HCT116 (cell line): Measurements from ENCODE around the gene CAPN13. TPM values are rescaled to one million over a fixed set of nuclear protein-coding genes. Genes with fewer than 3 reads are reported as not detected.

Source experiments
- ATAC-seq: fragments of 200-7000 bp; cut with Tn5 transposase; 2 replicates; pipeline ENCODE4 v1.9.1; 2020; ENCODE audit warnings: mild to moderate bottlenecking, moderate library complexity
- BruUV-seq: library from RNA; stranded (reverse); fragments of 400-500 nt; replicated peaks from 2 replicates; lab custom pipeline; 2021; lab: Mats Ljungman, UMichigan
- CTCF ChIA-PET: fragments of 300-600 bp; sonication (Branson Sonifier 250); formaldehyde crosslinking; loops from one replicate; lab custom pipeline; 2021; ENCODE audit warnings: antibody characterized with exemption; lab: Charles Lee
- POLR2A ChIA-PET: fragments of 300-600, 350-600 bp; sonication (Branson Sonifier 250); formaldehyde crosslinking; loops from one replicate; lab custom pipeline; 2021; ENCODE audit warnings: antibody characterized with exemption; lab: Charles Lee
- RAD21 ChIA-PET, 2 experiments: fragments of 300-600 bp; sonication (Branson Sonifier 250); formaldehyde crosslinking; loops; one replicate each; lab custom pipeline; 2023; ENCODE audit warnings: low total read pairs in 2 of 2; ENCODE audit not compliant: uncharacterized antibody in 2 of 2, unreplicated experiment in 2 of 2, low non-redundant PET in 1 of 2; lab: Charles Lee
- DNase-seq: peaks from one replicate; pipeline ENCODE4 v3.0.0-alpha.2; 2010; ENCODE audit warnings: low read depth, low spot score
- H2AFZ ChIP-seq: fragments of 200-600 bp; shearing (Covaris generic), sonication (generic); 2 replicates; pipeline ENCODE4 v1.6.1; 2017; ENCODE audit warnings: low read depth, mixed run types, mixed read lengths, antibody characterized with exemption, low read length; ENCODE audit not compliant: poor library complexity, severe bottlenecking
- H3K27ac ChIP-seq: 2 replicates; pipeline ENCODE4 v1.5.1; 2012; ENCODE audit warnings: low read depth, low read length
- H3K27me3 ChIP-seq: fragments of 200-600 bp; sonication (generic); 2 replicates; pipeline ENCODE4 v1.6.1; 2016; ENCODE audit warnings: mixed run types, low read length, mixed read lengths; ENCODE audit not compliant: insufficient read depth
- H3K36me3 ChIP-seq, 2 experiments: fragments of 200-500 bp in 1 of 2; fragments of 200-600 bp in 1 of 2; sonication (Bioruptor generic) in 1 of 2; sonication (generic) in 1 of 2; 2 replicates each; pipeline versions ENCODE4 v1.5.1 to v1.6.1; 2014 to 2016; ENCODE audit warnings: low read length in 2 of 2, inconsistent platforms in 1 of 2, mixed read lengths in 1 of 2, mixed run types in 1 of 2; ENCODE audit not compliant: insufficient read depth in 2 of 2, control insufficient read depth in 1 of 2
- H3K4me1 ChIP-seq, 2 experiments: fragments of 200-600 bp in 1 of 2; sonication (generic) in 1 of 2; 2 replicates each; pipeline versions ENCODE4 v1.5.1 to v1.6.1; 2012 to 2017; ENCODE audit warnings: low read length in 2 of 2, inconsistent platforms in 1 of 2, mild to moderate bottlenecking in 1 of 2, mixed read lengths in 1 of 2, mixed run types in 1 of 2, moderate library complexity in 1 of 2; ENCODE audit not compliant: insufficient read depth in 2 of 2, control insufficient read depth in 1 of 2
- H3K4me2 ChIP-seq: fragments of 200-600 bp; sonication (generic); 2 replicates; pipeline ENCODE4 v1.6.1; 2017; ENCODE audit warnings: mixed run types, low read length, mixed read lengths
- H3K4me3 ChIP-seq, 2 experiments: fragments of 200-600 bp in 1 of 2; sonication (generic) in 1 of 2; replicated peaks in 1 of 2; 2 replicates each; pipeline ENCODE4 v1.5.1; 2011 to 2016; ENCODE audit warnings: low read length in 2 of 2, control low read depth in 1 of 2, low read depth in 1 of 2, mild to moderate bottlenecking in 1 of 2, mixed read lengths in 1 of 2, mixed run types in 1 of 2
- H3K79me2 ChIP-seq: fragments of 200-600 bp; sonication (generic); 2 replicates; pipeline ENCODE4 v1.6.1; 2017; ENCODE audit warnings: mild to moderate bottlenecking, mixed run types, low read length, moderate library complexity, mixed read lengths; ENCODE audit not compliant: insufficient read depth
- H3K9ac ChIP-seq: fragments of 200-600 bp; sonication (generic); 2 replicates; pipeline ENCODE4 v1.6.1; 2016; ENCODE audit warnings: low read length, mixed read lengths
- H3K9me2 ChIP-seq: fragments of 200-600 bp; sonication (generic), shearing (Covaris generic); 2 replicates; pipeline ENCODE4 v1.6.1; 2017; ENCODE audit warnings: mixed run types, mild to moderate bottlenecking, moderate library complexity; ENCODE audit not compliant: insufficient read depth
- H3K9me3 ChIP-seq, 2 experiments: fragments of 200-500 bp in 1 of 2; fragments of 200-600 bp in 1 of 2; sonication (Bioruptor generic) in 1 of 2; sonication (generic) in 1 of 2; 2 replicates each; pipeline ENCODE4 v1.6.1; 2014 to 2017; ENCODE audit warnings: low read length in 2 of 2, mixed read lengths in 2 of 2, inconsistent platforms in 1 of 2, low read depth in 1 of 2, mild to moderate bottlenecking in 1 of 2, mixed run types in 1 of 2, moderate library complexity in 1 of 2; ENCODE audit not compliant: control insufficient read depth in 1 of 2, insufficient read depth in 1 of 2
- H4K20me1 ChIP-seq: fragments of 200-600 bp; sonication (generic), shearing (Covaris generic); 2 replicates; pipeline ENCODE4 v1.6.1; 2017; ENCODE audit warnings: mixed run types, mild to moderate bottlenecking, moderate library complexity; ENCODE audit not compliant: insufficient read depth
- ATF3 ChIP-seq: IDR thresholded peaks from 2 replicates; pipeline ENCODE4 v1.6.1; 2012
- CBX3 ChIP-seq: IDR thresholded peaks from 2 replicates; pipeline ENCODE4 v1.6.1; 2012; ENCODE audit warnings: low read depth
- CTCF ChIP-seq, 3 experiments: fragments of 200-600 bp in 1 of 3; sonication (generic) in 1 of 3; IDR thresholded peaks in 2 of 3; conservative IDR thresholded peaks in 1 of 3; 2 replicates each; pipeline ENCODE4 v1.5.1; 2012 to 2017; ENCODE audit warnings: low read depth in 2 of 3, low read length in 2 of 3, antibody characterized with exemption in 1 of 3, borderline replicate concordance in 1 of 3, control low read depth in 1 of 3, mild to moderate bottlenecking in 1 of 3, mixed read lengths in 1 of 3, mixed run types in 1 of 3, moderate library complexity in 1 of 3; ENCODE audit not compliant: insufficient read depth in 1 of 3
- ELF1 ChIP-seq: IDR thresholded peaks from 2 replicates; pipeline ENCODE4 v1.6.1; 2012; ENCODE audit warnings: low read depth, borderline replicate concordance
- EZH2 ChIP-seq: fragments of 200-600 bp; sonication (generic); IDR thresholded peaks from 2 replicates; pipeline ENCODE4 v1.6.1; 2017; ENCODE audit warnings: antibody characterized with exemption, mixed run types
- FOSL1 ChIP-seq: IDR thresholded peaks from 2 replicates; pipeline ENCODE4 v1.6.1; 2012; ENCODE audit warnings: low read depth
- JUND ChIP-seq: IDR thresholded peaks from 2 replicates; pipeline ENCODE4 v1.6.1; 2012
- POLR2AphosphoS5 ChIP-seq: IDR thresholded peaks from 2 replicates; pipeline ENCODE4 v1.6.1; 2011; ENCODE audit warnings: mild to moderate bottlenecking, low read depth, low read length, moderate library complexity
- RAD21 ChIP-seq: IDR thresholded peaks from 2 replicates; pipeline ENCODE4 v1.6.1; 2012; ENCODE audit warnings: low read depth, mild to moderate bottlenecking
- REST ChIP-seq: IDR thresholded peaks from 2 replicates; pipeline ENCODE4 v1.6.1; 2012; ENCODE audit warnings: low read depth
- SIN3A ChIP-seq: IDR thresholded peaks from 2 replicates; pipeline ENCODE4 v1.6.1; 2012; ENCODE audit warnings: low read depth
- SRF ChIP-seq: IDR thresholded peaks from 2 replicates; pipeline ENCODE4 v1.6.1; 2012; ENCODE audit warnings: low read depth
- TCF7L2 ChIP-seq: IDR thresholded peaks from 2 replicates; pipeline ENCODE4 v1.7.0; 2011; ENCODE audit warnings: borderline replicate concordance, inconsistent platforms; ENCODE audit not compliant: insufficient read depth, insufficient read length; ENCODE audit errors: extremely low read depth
- YY1 ChIP-seq: IDR thresholded peaks from 2 replicates; pipeline ENCODE4 v1.6.1; 2011; ENCODE audit warnings: low read length, low read depth, moderate library complexity, mild to moderate bottlenecking; ENCODE audit not compliant: insufficient replicate concordance; ENCODE audit errors: extremely low read depth
- ZNF274 ChIP-seq: fragments of 200-500 bp; sonication (Bioruptor generic); IDR thresholded peaks from 2 replicates; pipeline ENCODE4 v1.6.1; 2014; ENCODE audit warnings: mild to moderate bottlenecking, low read depth, low read length, inconsistent platforms
- intact Hi-C: fragments of 100-400 bp; cut with micrococcal nuclease; formaldehyde crosslinking; loops from 2 replicates; pipeline ENCODE4 v1.10.0; 2022
- total RNA-seq: library from RNA; stranded (reverse); gene quantifications from one replicate; pipeline ENCODE4 v1.2.1, GENCODE V29; 2021; ENCODE audit not compliant: unreplicated experiment

The CAPN13 gene
- total RNA-seq, 1 experiment from 2014 or later, result 0.25 TPM

- Histone ChIP-seq H3K4me2 (no peak overlapping the region), H3K27ac (no peak overlapping the region), H3K4me3 (no peak overlapping the region), H2AFZ (no peak overlapping the region), H3K4me1 (no peaks in the 10 kb centered on the region), H3K9me2 (no peaks in the 10 kb centered on the region), H3K27me3 (no peaks in the 10 kb centered on the region)
- no peak for ATAC-seq
- CTCF ChIA-PET, result interaction anchor here (1.0 to 4.2 kb wide), 3 partner anchors 497 to 616 kb away, joined by 3 to 29 read pairs (median 24); no protein-coding TSS in a partner anchor
- BruUV-seq, result no TSS peak
- intact Hi-C loops, result loop anchor here (2.0 kb wide), 1 partner anchor 615 kb away; no protein-coding TSS in a partner anchor
- no peak for TF ChIP-seq CBX3
- no peak for TF ChIP-seq REST
- TF ChIP-seq FOSL1, result no peak
- no peak for TF ChIP-seq SRF
- no peak for TF ChIP-seq EZH2
- TF ChIP-seq TCF7L2, result no peak
- no peak for TF ChIP-seq POLR2AphosphoS5
- TF ChIP-seq ELF1, result no peak
- TF ChIP-seq SIN3A, result no peak
- no peak for TF ChIP-seq ZNF274
- TF ChIP-seq CTCF (IDR thresholded peaks at IDR 0.05 in 2 of 3, conservative IDR thresholded peaks at IDR 0.05 in 1 of 3; ENCODE audit: borderline replicate concordance in 1 of 3, insufficient read depth in 1 of 3, low read depth in 2 of 3, low read length in 2 of 3), result no peak
- TF ChIP-seq JUND, result no peak
- no peak for TF ChIP-seq ATF3
- no peak for TF ChIP-seq YY1
- no peak for TF ChIP-seq RAD21
- TF ChIP-seq, all 23 proteins: peak for 0
- POLR2A ChIA-PET, result no interaction called here
- RAD21 ChIA-PET, result interaction anchor here in 1 of 2 experiments (1.6 to 1.8 kb wide), 2 partner anchors 497 to 541 kb away, joined by 3 to 4 read pairs; no protein-coding TSS in a partner anchor
- no peak overlapping the region for H3K9ac ChIP-seq
- DNase-seq, result no peak
- no peaks in the 10 kb centered on the region for H4K20me1 ChIP-seq
- no peaks in the 10 kb centered on the region for H3K36me3 ChIP-seq
- peaks cover 3 to 11% of the 10 kb centered on the region in 2 experiments; a peak in 2 of 4 replicates for H3K9me3 ChIP-seq
- no peaks in the 10 kb centered on the region for H3K79me2 ChIP-seq
Measured at GRCh38 chr2:30705711-30706533, 101.3 kb downstream of the CAPN13 start.
